ENCODE data around the gene GNG8. TPM values are rescaled to one million over a fixed set of nuclear protein-coding genes. Genes with fewer than 3 reads are reported as not detected.

GNG8 gene
- total RNA-seq (2021; fragmentation: NEBNext Ultra II Directional; extraction: Animal tissue kit (Norgen Biotek cat#: 25700)): not detected
- long read RNA-seq: 0 reads

- peaks cover 22% of the 10 kb centered on the region for H3K4me1 Mint-ChIP-seq (ENCODE audit: low read depth)
- H3K9me3 Mint-ChIP-seq: no peaks in the 10 kb centered on the region
- H3K36me3 Mint-ChIP-seq (ENCODE audit: low read depth): no peaks in the 10 kb centered on the region
- no peak within 1 kb of the TSS for H3K4me3 Mint-ChIP-seq
- H3K27ac Mint-ChIP-seq: no peak within 1 kb of the TSS
- TF ChIP-seq, protein P1, sequence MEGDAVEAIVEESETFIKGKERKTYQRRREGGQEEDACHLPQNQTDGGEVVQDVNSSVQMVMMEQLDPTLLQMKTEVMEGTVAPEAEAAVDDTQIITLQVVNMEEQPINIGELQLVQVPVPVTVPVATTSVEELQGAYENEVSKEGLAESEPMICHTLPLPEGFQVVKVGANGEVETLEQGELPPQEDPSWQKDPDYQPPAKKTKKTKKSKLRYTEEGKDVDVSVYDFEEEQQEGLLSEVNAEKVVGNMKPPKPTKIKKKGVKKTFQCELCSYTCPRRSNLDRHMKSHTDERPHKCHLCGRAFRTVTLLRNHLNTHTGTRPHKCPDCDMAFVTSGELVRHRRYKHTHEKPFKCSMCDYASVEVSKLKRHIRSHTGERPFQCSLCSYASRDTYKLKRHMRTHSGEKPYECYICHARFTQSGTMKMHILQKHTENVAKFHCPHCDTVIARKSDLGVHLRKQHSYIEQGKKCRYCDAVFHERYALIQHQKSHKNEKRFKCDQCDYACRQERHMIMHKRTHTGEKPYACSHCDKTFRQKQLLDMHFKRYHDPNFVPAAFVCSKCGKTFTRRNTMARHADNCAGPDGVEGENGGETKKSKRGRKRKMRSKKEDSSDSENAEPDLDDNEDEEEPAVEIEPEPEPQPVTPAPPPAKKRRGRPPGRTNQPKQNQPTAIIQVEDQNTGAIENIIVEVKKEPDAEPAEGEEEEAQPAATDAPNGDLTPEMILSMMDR (IDR thresholded peaks at IDR 0.05): no peak
- H3K27me3 Mint-ChIP-seq (ENCODE audit: insufficient read depth): no peaks in the 10 kb centered on the region; the same call in 1 of the 2 replicates
- no peak for DNase-seq
Observed at GRCh38 chr19:46635920-46636761, at the start of gene GNG8. GNG8 (minus strand) TSS chr19:46636202; CDS start chr19:46634682, 1,520 bp downstream.

GRCh38 chr19:46685189-46685588 lies 49.2 kb upstream of the GNG8 start:
- TF ChIP-seq, protein P1 (IDR thresholded peaks at IDR 0.05): no peak
- H3K27ac Mint-ChIP-seq: no peak overlapping the region
- no peak overlapping the region for H3K4me3 Mint-ChIP-seq
- no peaks in the 10 kb centered on the region for H3K9me3 Mint-ChIP-seq
- H3K27me3 Mint-ChIP-seq (ENCODE audit: insufficient read depth): no peaks in the 10 kb centered on the region; the same call in none of the 2 replicates
- no peak for DNase-seq
- no peaks in the 10 kb centered on the region for H3K4me1 Mint-ChIP-seq (ENCODE audit: low read depth)
- peaks cover 9% of the 10 kb centered on the region for H3K36me3 Mint-ChIP-seq (ENCODE audit: low read depth)

DNA sequence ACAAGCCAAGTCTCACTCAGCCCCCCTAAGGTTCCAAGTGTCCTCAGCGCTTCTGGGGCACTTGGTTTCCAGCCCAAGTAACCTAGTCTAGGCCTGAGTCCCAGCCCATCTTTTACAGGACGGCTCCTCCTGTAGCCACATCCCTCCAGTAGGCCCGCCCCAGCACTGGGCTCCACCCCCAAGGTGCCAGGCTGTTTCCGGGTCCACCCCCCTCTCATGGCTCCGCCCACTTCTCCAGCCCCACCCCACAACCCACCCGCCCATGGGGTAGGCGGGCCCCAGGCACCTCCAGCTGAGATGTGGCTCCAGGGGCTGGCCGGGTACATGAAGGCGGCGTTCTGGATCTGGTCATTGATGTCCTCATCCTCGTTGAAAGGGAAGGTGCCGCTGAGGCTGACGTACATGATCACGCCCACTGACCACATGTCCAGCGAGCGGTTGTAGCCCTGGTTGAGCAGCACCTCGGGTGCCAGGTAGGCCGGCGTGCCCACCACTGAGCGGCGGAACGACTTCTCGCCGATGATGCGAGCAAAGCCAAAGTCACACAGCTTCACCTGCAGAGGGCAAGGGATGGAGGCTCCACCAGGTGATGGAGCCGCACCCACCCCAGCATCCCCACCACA lies 42.2 kb upstream of the GNG8 start:
- Mint-ChIP-seq H3K27ac (no peak overlapping the region), H3K4me1 (ENCODE audit: low read depth) (no peaks in the 10 kb centered on the region), H3K27me3 (ENCODE audit: insufficient read depth) (no peaks in the 10 kb centered on the region; the same call in none of the 2 replicates), H3K36me3 (ENCODE audit: low read depth) (peaks cover 25% of the 10 kb centered on the region), H3K9me3 (no peaks in the 10 kb centered on the region), H3K4me3 (no peak overlapping the region)
- no peak for DNase-seq
- TF ChIP-seq, protein P1 (IDR thresholded peaks at IDR 0.05): no peak

- Mint-ChIP-seq H3K36me3 (ENCODE audit: low read depth) (peaks cover 29% of the 10 kb centered on the region), H3K27me3 (ENCODE audit: insufficient read depth) (no peaks in the 10 kb centered on the region; the same call in 1 of the 2 replicates), H3K4me3 (no peak overlapping the region), H3K9me3 (no peaks in the 10 kb centered on the region), H3K4me1 (ENCODE audit: low read depth) (peaks cover 20% of the 10 kb centered on the region), H3K27ac (no peak overlapping the region)
- TF ChIP-seq, protein P1 (IDR thresholded peaks at IDR 0.05): no peak
- DNase-seq: no peak
Observed at GRCh38 chr19:46674416-46675178, 38.6 kb upstream of the GNG8 start.

GRCh38 chr19:46670813-46671212 lies 34.8 kb upstream of the GNG8 start:
- DNase-seq: peak; percentile 39
- Mint-ChIP-seq H3K4me1 (ENCODE audit: low read depth) (peaks cover 25% of the 10 kb centered on the region), H3K27me3 (ENCODE audit: insufficient read depth) (no peaks in the 10 kb centered on the region; the same call in 1 of the 2 replicates), H3K9me3 (no peaks in the 10 kb centered on the region), H3K27ac (peak overlapping the region; percentile 42), H3K36me3 (ENCODE audit: low read depth) (peaks cover 12% of the 10 kb centered on the region), H3K4me3 (no peak overlapping the region)
- TF ChIP-seq, protein P1 (IDR thresholded peaks at IDR 0.05): no peak
